Measurements from ENCODE around the gene PODN.

The PODN gene

GRCh38 chr1:53083636-53084588 is 21.9 kb downstream of the PODN start:
- FAIRE-seq (no peak), DNase-seq (ENCODE audit: insufficient read length, low spot score) (no peak)
- TF ChIP-seq CTCF (IDR thresholded peaks at IDR 0.05; ENCODE audit: insufficient read depth, missing control alignments), result no peak

DNA sequence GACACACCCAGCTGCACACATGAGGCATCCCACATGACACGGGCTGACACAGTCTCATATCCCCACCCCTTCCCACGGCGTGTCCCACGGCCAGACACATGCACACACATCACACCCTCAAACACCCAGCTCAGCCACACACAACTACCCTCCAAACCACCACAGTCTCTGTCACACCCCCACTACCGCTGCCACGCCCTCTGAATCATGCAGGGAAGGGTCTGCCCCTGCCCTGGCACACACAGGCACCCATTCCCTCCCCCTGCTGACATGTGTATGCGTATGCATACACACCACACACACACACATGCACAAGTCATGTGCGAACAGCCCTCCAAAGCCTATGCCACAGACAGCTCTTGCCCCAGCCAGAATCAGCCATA is 22.6 kb downstream of the PODN start:
- DNase-seq (ENCODE audit: insufficient read length, low spot score) (no peak), FAIRE-seq (no peak)
- TF ChIP-seq CTCF (IDR thresholded peaks at IDR 0.05; ENCODE audit: insufficient read depth, missing control alignments), result no peak

GRCh38 chr1:53085405-53085804 is 23.4 kb downstream of the PODN start:
- FAIRE-seq (no peak), DNase-seq (ENCODE audit: insufficient read length, low spot score) (no peak)
- no peak for TF ChIP-seq CTCF (IDR thresholded peaks at IDR 0.05; ENCODE audit: insufficient read depth, missing control alignments)

- no peak for DNase-seq (ENCODE audit: insufficient read length, low spot score)
These were observed 24.6 kb downstream of the PODN start for GRCh38 chr1:53086491-53087070.

DNA sequence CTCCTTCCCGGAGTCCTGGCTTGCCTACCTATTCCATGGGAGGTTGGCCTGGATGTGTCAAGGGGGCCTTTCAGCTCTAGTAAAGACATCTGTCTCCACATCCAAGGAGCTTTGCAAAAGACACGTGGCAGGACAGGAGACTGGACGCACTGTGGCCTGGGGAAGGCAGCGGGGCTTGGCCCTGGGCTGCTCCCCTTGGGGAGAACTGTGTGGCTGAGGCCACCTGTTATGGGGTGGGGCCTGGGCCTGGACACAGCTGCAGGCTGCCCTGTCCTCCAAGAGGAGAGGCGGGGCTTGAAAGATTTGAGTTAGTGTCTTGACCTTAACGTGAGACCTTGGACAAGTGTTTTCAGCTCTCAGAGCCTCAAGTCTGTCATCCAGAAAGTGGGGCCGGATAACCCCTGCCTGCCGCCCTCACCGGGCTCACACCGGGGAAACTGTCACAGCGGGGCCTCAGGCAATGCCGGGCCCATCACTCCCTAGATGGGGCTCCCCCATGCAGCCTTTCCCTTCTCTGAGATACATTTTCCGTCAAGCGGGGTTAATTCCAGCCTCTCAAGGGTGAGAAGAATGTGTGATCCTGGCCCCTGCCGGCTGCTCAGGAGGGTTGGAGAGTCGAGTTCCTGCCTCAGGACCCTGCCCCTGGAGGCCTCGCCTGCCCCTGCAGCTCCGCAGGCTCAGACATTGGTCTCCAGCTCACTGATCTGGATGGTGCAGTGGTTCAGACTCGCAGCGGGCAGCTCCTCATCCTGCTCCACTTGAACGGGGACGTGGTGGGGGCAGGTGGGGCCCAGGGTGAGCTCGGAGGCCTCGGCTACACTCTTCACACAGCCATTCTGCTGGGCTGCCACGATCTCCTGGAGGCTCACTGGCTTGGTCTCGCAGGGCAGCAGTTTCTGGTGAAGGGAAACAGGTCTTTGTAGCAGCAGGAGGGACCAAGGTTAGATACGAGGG is 25.6 kb downstream of the PODN start:
- FAIRE-seq, result no peak
- TF ChIP-seq CTCF (IDR thresholded peaks at IDR 0.05; ENCODE audit: insufficient read depth, missing control alignments), result no peak
- DNase-seq (ENCODE audit: insufficient read length, low spot score), result no peak

More at GRCh38 chr1:53086491-53087070, 24.6 kb downstream of the PODN start:
- no peak for FAIRE-seq
- no peak for TF ChIP-seq CTCF (IDR thresholded peaks at IDR 0.05; ENCODE audit: insufficient read depth, missing control alignments)

DNA sequence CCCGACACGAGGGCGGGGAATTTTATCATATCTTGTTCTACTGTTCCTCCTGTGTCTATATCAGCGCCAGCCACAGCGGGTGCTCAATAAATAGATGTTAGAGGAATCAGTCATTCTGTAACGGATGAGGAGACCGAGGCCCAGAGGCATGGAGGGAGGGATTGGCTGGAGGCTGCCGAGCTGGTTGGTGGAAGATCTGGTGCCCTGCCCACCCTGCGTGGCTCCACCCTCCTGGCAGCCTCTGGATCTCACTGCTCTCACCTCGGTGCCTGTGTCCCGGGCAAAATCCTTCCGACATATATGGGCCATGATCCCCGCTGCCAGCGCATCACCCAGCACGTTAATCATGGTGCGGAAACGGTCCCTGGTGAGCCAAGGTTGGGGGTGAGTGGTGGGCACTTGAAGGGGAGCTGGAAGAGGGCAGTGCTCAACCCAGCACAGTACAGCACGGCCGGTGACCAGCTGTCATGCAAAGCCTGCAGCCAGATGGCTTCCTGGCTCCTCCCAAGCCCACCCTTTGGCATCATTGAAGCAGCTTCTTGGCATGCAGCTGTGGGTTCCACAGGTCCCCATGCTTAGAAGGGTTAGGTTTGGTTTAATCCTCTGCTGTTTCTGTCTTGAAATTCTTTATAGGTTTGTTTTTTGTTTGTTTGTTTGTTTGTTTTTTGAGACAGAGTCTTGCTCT is 26.7 kb downstream of the PODN start:
- DNase-seq (ENCODE audit: insufficient read length, low spot score) (peak; percentile 61), FAIRE-seq (no peak)
- no peak for TF ChIP-seq CTCF (IDR thresholded peaks at IDR 0.05; ENCODE audit: insufficient read depth, missing control alignments)
